Activated naive CD4-positive, alpha-beta T cell treated with anti-CD3 and anti-CD28 coated beads for 36 hours (primary cell): ENCODE results near the gene MTRF1. TPM values are rescaled to one million over a fixed set of nuclear protein-coding genes. Genes with fewer than 3 reads are reported as not detected.
"Not testable (repeated sequence)": the region's sequence is repeated elsewhere in the genome, so short reads cannot be mapped to it uniquely, and the experiment has no call there.

ENCODE experiments used
- CTCF ChIA-PET: fragments of 350-600 bp; sonication (Branson Sonifier 250); formaldehyde crosslinking; loops from one replicate; lab custom pipeline; 2021; ENCODE audit warnings: antibody characterized with exemption; lab: Charles Lee
- DNase-seq: peaks from one replicate; pipeline ENCODE4 v3.0.0-alpha.2; 2020
- H3K27ac Mint-ChIP-seq: one replicate; pipeline ENCODE4 v1.8.0; 2021; ENCODE audit warnings: mild to moderate bottlenecking, mixed read lengths
- H3K27me3 Mint-ChIP-seq: one replicate; pipeline ENCODE4 v1.8.0; 2021; ENCODE audit warnings: low read depth, mixed read lengths
- H3K36me3 Mint-ChIP-seq: one replicate; pipeline ENCODE4 v1.8.0; 2021; ENCODE audit warnings: low read depth, mixed read lengths
- H3K4me1 Mint-ChIP-seq: one replicate; pipeline ENCODE4 v1.8.0; 2021; ENCODE audit warnings: low read depth, mixed read lengths
- H3K4me3 Mint-ChIP-seq: one replicate; pipeline ENCODE4 v1.8.0; 2021; ENCODE audit warnings: mild to moderate bottlenecking, moderate library complexity, mixed read lengths
- H3K9me3 Mint-ChIP-seq: one replicate; pipeline ENCODE4 v1.8.0; 2021; ENCODE audit warnings: mixed read lengths
- intact Hi-C: fragments of 100-400 bp; cut with micrococcal nuclease; formaldehyde crosslinking; loops from one replicate; pipeline ENCODE4 v1.15.1; 2023
- total RNA-seq, 2 experiments: library from RNA; stranded (reverse); gene quantifications; one replicate each; pipeline ENCODE4 v1.2.3, GENCODE V29; 2021

MTRF1 gene
- total RNA-seq, 2 experiments from 2014 or later, result 23.2 to 28.4 TPM

GRCh38 chr13:41296879-41297646 lies 33.7 kb upstream of the MTRF1 start:
- H3K4me1 Mint-ChIP-seq, result peaks cover 5% of the 10 kb centered on the region
- intact Hi-C loops, result no loop called here
- DNase-seq, result no peak
- no peaks in the 10 kb centered on the region for H3K27me3 Mint-ChIP-seq
- H3K4me3 Mint-ChIP-seq, result no peak overlapping the region
- no peak overlapping the region for H3K27ac Mint-ChIP-seq
- CTCF ChIA-PET, result interaction anchor here (0.7 kb wide), 1 partner anchor 432 kb away, joined by 3 read pairs; no protein-coding TSS in a partner anchor
- H3K36me3 Mint-ChIP-seq, result no peaks in the 10 kb centered on the region
- H3K9me3 Mint-ChIP-seq, result peaks cover 4% of the 10 kb centered on the region

- no peaks in the 10 kb centered on the region for H3K27me3 Mint-ChIP-seq
- CTCF ChIA-PET, result no interaction called here
- no peak for DNase-seq
- H3K27ac Mint-ChIP-seq, result no peak overlapping the region
- peaks cover 5% of the 10 kb centered on the region for H3K4me1 Mint-ChIP-seq
- H3K36me3 Mint-ChIP-seq, result peaks cover 4% of the 10 kb centered on the region
- H3K4me3 Mint-ChIP-seq, result no peak overlapping the region
- peaks cover 6% of the 10 kb centered on the region for H3K9me3 Mint-ChIP-seq
- intact Hi-C loops, result no loop called here
These were observed 32.6 kb upstream of the MTRF1 start for GRCh38 chr13:41295973-41296372.

GRCh38 chr13:41294914-41295313 lies 31.5 kb upstream of the MTRF1 start:
- Mint-ChIP-seq H3K4me3 (no peak overlapping the region), H3K36me3 (peaks cover 4% of the 10 kb centered on the region), H3K27ac (no peak overlapping the region), H3K27me3 (no peaks in the 10 kb centered on the region), H3K9me3 (peaks cover 6% of the 10 kb centered on the region), H3K4me1 (peaks cover 5% of the 10 kb centered on the region)
- intact Hi-C loops, result no loop called here
- DNase-seq, result no peak
- CTCF ChIA-PET, result no interaction called here

GRCh38 chr13:41293272-41293671 lies 29.9 kb upstream of the MTRF1 start:
- Mint-ChIP-seq H3K4me1 (no peaks in the 10 kb centered on the region), H3K4me3 (no peak overlapping the region), H3K36me3 (peaks cover 4% of the 10 kb centered on the region), H3K27me3 (no peaks in the 10 kb centered on the region), H3K9me3 (peaks cover 6% of the 10 kb centered on the region), H3K27ac (no peak overlapping the region)
- CTCF ChIA-PET, result no interaction called here
- intact Hi-C loops, result no loop called here
- DNase-seq, result no peak

- intact Hi-C loops, result no loop called here
- no peak overlapping the region for H3K4me3 Mint-ChIP-seq
- H3K27me3 Mint-ChIP-seq, result no peaks in the 10 kb centered on the region
- peaks cover 16% of the 10 kb centered on the region for H3K4me1 Mint-ChIP-seq
- H3K9me3 Mint-ChIP-seq, result peaks cover 6% of the 10 kb centered on the region
- peaks cover 4% of the 10 kb centered on the region for H3K36me3 Mint-ChIP-seq
- no peak overlapping the region for H3K27ac Mint-ChIP-seq
- CTCF ChIA-PET, result no interaction called here
- no peak for DNase-seq
These were observed 27.9 kb upstream of the MTRF1 start for GRCh38 chr13:41291246-41291645.

GRCh38 chr13:41289463-41289881 lies 26.1 kb upstream of the MTRF1 start:
- CTCF ChIA-PET, result no interaction called here
- intact Hi-C loops, result no loop called here
- no peak for DNase-seq
- Mint-ChIP-seq H3K9me3 (peaks cover 6% of the 10 kb centered on the region), H3K27me3 (no peaks in the 10 kb centered on the region), H3K27ac (no peak overlapping the region), H3K4me3 (no peak overlapping the region), H3K36me3 (peaks cover 4% of the 10 kb centered on the region), H3K4me1 (peaks cover 30% of the 10 kb centered on the region)

- CTCF ChIA-PET, result interaction anchor here (0.6 kb wide), 1 partner anchor 278 kb away, joined by 3 read pairs; no protein-coding TSS in a partner anchor
- peak overlapping the region; percentile 52 for H3K27ac Mint-ChIP-seq
- peaks cover under 1% of the 10 kb centered on the region for H3K9me3 Mint-ChIP-seq
- H3K4me3 Mint-ChIP-seq, result peak overlapping the region; percentile 43
- H3K4me1 Mint-ChIP-seq, result peaks cover 30% of the 10 kb centered on the region
- no peak for DNase-seq
- no peaks in the 10 kb centered on the region for H3K27me3 Mint-ChIP-seq
- intact Hi-C loops, result loop anchor here (1.0 to 2.0 kb wide), 2 partner anchors 24 to 25 kb away; partner anchors contain the start of genes MTRF1 and NAA16
- peaks cover 1% of the 10 kb centered on the region for H3K36me3 Mint-ChIP-seq
These were observed 23.0 kb upstream of the MTRF1 start for GRCh38 chr13:41286370-41286769.

- DNase-seq, result no peak
- Mint-ChIP-seq H3K4me3 (no peak overlapping the region), H3K9me3 (no peaks in the 10 kb centered on the region), H3K27me3 (no peaks in the 10 kb centered on the region), H3K27ac (no peak overlapping the region), H3K4me1 (peaks cover 33% of the 10 kb centered on the region), H3K36me3 (no peaks in the 10 kb centered on the region)
- CTCF ChIA-PET, result no interaction called here
- intact Hi-C loops, result no loop called here
These were observed 21.3 kb upstream of the MTRF1 start for GRCh38 chr13:41284512-41285288.

- intact Hi-C loops, result no loop called here
- Mint-ChIP-seq H3K4me3 (no peak overlapping the region), H3K9me3 (no peaks in the 10 kb centered on the region), H3K27me3 (no peaks in the 10 kb centered on the region), H3K4me1 (peaks cover 34% of the 10 kb centered on the region), H3K27ac (no peak overlapping the region), H3K36me3 (no peaks in the 10 kb centered on the region)
- no peak for DNase-seq
- CTCF ChIA-PET, result no interaction called here
These were observed 18.8 kb upstream of the MTRF1 start for GRCh38 chr13:41282129-41282571.

- H3K4me1 Mint-ChIP-seq, result peaks cover 13% of the 10 kb centered on the region
- intact Hi-C loops, H3K4me3 Mint-ChIP-seq, H3K36me3 Mint-ChIP-seq, H3K9me3 Mint-ChIP-seq, H3K27me3 Mint-ChIP-seq, DNase-seq, H3K27ac Mint-ChIP-seq: not testable (repeated sequence)
- CTCF ChIA-PET, result interaction anchor here (0.6 to 0.7 kb wide), 2 partner anchors 183 to 315 kb away, joined by 3 read pairs; no protein-coding TSS in a partner anchor
These were observed 15.8 kb upstream of the MTRF1 start for GRCh38 chr13:41279156-41279555.

- intact Hi-C loops, result no loop called here
- no peak overlapping the region for H3K4me3 Mint-ChIP-seq
- peaks cover 16% of the 10 kb centered on the region for H3K4me1 Mint-ChIP-seq
- CTCF ChIA-PET, result no interaction called here
- no peaks in the 10 kb centered on the region for H3K27me3 Mint-ChIP-seq
- no peak overlapping the region for H3K27ac Mint-ChIP-seq
- DNase-seq, result peak; percentile 11
- peaks cover 3% of the 10 kb centered on the region for H3K9me3 Mint-ChIP-seq
- H3K36me3 Mint-ChIP-seq, result no peaks in the 10 kb centered on the region
These were observed 13.4 kb upstream of the MTRF1 start for GRCh38 chr13:41276824-41277223.

GRCh38 chr13:41274881-41275280 lies 11.5 kb upstream of the MTRF1 start:
- intact Hi-C loops, result no loop called here
- Mint-ChIP-seq H3K27me3 (no peaks in the 10 kb centered on the region), H3K36me3 (peaks cover 5% of the 10 kb centered on the region), H3K4me1 (peaks cover 24% of the 10 kb centered on the region), H3K27ac (no peak overlapping the region), H3K4me3 (no peak overlapping the region), H3K9me3 (peaks cover 4% of the 10 kb centered on the region)
- no peak for DNase-seq
- CTCF ChIA-PET, result no interaction called here
